SIG-M5 (cell line): Measurements from ENCODE around the gene MTMR11.
A peak's percentile ranks its signal among the peaks of the same experiment; 100 is the strongest.

Experiments used
- DNase-seq: peaks from one replicate; lab custom pipeline; 2025; lab: John Stamatoyannopoulos, UW

MTMR11 gene

DNA sequence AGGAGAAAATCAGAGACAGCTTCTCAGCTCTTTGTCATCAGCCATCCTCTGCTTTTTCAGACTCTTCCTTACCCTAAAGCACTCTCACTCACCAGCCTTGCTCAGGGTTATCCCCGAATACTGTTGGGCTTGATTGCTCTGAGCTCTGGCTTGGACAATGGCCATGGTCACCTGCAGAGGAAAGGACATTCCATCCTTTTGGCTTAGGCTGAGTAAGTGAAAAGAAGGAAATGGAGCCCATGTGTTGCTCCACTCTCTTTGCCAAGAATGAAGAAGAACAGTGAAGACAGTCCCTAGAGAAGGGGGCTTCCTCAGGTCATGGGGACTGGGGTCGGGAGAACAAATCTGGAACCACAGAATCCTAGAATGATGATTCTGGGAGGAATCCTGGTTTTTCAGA is 2.3 kb downstream of the MTMR11 start:
- no peak for DNase-seq

DNA sequence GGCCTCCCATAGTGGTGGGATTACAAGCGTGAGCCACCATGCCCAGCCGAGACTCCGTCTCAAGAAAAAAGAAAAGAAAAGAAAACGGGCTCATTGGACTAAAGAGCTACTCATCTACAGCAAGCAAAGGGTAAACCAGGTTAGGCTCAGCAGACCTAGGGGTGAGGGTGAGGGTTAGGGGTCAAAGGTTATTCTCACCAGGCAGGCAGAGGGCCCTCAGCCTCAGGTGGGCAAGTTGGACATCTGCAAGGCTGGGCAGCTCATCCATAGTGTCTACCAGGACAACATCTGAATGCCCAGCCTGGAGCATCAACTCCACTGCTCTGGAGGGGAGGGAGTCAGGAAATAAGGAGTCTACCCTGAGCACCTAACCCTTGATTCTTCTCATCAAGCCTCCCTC is 3.5 kb downstream of the MTMR11 start:
- DNase-seq: no peak

DNA sequence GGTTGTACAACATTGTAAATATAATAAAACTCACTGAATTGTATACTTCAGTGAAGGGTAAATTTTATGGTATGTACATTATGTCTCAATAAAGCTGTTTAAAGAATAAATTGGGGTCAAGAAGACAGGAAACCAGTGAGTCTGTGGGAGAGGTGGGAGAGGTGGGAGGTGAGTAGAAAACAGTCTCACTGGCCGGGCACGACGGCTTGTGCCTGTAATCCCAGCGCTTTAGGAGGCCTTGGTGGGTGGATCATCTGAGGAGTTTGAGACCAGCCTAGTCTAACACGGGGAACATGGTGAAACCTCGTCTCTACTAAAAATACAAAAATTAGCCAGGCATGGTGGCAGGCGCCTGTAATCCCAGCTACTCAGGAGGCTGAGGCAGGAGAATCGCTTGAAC is 4.2 kb downstream of the MTMR11 start:
- DNase-seq: no peak

DNA sequence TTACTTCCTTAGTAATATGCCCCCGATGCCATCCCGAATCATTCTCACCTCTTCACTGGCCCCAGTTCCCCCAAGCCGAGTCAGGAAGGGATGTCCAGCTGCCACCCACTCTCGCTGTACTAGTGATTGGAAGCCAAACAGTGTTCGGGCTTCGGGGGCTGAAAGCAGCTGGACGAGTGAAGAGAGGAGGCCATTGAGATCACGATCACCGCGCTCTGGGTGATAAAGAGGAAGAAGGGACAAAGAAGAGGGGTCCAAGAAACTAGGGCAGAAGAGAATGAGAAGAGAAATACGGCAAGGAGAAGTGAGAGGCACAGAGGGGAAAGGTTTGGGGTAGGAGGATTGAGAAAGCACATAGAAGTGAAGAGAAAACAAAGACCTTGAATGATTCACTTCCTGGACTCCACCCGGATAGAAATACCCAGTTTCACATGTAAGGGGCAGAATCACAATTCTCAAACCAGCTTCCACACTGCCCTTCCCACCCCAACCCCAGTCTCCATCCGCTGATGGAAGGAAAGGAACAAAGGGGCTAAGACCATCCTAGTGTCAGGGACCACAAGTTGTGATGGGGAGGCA is 5.4 kb downstream of the MTMR11 start:
- DNase-seq: peak; percentile 74

DNA sequence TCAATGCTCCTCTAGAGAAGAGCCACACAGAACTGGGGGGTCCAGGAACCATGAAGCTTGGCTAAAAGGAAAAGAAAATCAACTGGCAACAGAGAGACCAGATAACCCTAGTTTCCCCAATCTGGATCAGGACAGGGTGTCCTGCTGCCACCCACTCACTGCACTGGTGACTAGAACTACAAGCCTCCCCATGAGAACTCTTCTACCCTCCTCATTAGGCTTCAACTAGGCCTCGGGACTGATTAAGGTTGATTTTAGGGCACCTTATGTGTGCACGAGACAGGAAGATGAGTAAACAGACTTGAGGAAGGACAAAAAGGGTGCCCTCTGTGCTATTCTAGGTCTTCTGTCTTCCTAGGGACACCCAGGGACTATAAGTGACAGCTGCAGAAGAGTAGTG is 6.8 kb downstream of the MTMR11 start:
- DNase-seq: no peak

DNA sequence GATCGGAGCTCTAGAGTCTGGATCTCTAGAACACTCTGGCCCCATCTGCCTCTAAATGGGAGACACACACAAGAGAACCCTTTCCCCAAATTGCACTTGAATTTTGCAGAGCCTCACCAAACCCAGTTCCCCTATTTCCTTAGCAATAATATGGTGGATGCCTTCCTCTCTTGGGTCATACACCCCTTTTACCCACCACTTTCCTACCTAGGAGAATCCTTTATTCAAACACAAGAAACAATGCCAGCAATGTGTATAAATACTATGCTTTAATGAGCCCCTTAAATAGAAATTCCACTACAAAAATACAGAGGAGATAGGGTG is 8.3 kb downstream of the MTMR11 start:
- DNase-seq: no peak

DNA sequence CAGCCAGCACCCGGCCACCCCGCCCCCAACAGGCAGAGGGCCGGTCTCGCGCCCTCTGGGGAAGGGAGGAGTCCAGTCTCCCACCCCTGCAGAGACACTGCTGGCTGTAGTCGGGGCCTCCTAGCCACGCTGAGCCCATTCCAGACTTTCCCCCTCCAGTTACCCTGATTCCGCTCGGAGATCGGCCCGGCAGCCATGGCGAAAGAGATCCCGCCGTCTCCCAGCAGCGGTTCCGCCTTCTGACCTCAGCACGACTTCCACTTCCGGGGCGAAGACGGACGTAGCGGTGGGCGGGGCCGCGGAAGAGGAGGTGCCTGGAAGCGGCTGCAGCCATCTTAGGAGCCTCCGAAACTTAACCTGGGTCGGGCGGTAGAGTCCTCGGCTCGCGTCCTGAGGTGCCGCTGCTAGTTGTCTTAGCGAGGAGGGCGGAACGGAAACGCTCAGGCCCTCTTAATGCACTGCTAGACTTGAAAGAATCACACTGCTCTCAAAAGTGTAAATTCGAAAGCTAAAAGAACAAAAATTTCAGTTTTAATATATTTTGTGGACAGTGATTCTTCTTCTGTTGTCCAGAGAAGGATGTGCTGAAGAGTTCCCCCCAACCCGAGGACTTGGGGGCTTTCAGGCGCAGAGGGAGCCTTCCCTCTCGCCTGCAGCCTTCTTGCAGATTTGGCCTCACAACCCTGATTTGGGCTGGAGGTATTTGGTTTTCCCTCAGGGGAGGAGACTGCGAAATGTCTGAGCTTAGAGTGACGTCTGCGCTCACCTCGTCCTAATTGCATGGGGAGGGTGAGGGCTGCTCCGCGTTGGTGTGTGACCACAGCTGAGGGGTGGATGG is 8.9 kb downstream of the MTMR11 start, which contains the start of gene SF3B4:
Gene SF3B4, minus strand, starts transcription at position 241 of the 838 bp plus-strand sequence. Its CDS starts 44 bp downstream, at position 197.
- DNase-seq: peak; percentile 91

DNA sequence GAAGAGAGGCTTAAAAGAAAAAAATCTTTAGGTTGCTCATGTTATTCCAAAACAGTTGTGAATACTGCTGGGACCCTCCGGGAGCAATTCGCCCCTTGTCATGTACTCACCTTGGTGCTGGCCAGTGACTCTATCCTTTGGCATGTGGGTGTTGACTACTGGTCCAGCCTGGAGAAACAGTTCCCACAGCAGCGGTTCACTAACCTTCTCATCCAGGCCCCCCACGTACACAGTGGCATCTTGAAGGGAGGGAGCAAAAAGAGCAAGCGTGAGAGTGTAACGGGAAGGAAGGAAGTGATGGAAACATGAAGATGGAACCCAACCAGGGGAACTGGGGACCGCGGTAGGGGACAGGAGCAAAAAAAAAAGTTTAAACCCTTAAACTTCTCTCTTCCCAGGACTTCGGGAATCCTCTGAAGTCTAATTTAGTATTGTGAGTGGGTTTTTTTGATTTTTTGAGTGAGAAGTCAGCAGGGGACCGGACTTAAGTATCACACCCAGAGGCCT is 9.6 kb downstream of the MTMR11 start:
- no peak for DNase-seq

DNA sequence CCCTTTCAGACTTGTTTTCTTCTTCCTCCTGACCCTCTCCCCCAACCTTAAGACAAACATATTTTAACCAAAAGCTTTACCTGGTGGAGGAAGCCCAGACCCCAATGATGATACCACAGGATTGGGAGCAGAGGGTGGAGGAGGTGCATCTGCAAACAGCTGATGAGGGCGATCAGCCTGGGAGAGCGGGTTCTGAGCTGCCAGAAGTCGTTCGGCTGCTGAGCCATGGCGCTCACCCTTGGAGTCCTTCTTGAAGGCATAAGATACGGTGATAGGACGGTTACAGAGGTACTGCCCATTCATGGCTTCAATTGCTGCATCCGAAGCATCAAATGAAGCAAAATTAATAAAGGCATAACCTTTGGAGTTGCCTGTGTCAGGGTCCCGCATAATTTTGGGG is 10.4 kb downstream of the MTMR11 start:
- DNase-seq: no peak

DNA sequence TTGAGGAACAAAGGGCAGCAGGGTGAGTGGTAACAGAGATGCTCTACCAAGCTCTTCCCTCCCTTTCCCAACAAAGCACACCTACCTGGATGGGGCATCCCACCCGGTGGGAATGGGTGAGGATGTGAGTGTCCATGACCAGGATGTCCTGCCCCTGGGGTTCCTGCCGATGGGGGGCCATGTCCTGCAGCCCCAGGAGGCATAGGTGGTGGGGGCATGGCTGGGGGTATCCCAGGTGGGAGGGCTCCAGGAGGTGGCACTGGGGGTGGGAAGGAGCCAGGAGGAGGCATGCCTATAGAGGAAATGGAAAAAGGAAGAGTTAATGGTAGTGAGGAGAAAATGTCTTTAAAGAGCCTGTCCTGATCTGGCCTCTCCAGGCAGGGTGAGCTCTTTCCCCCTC is 10.9 kb downstream of the MTMR11 start:
- DNase-seq: no peak

DNA sequence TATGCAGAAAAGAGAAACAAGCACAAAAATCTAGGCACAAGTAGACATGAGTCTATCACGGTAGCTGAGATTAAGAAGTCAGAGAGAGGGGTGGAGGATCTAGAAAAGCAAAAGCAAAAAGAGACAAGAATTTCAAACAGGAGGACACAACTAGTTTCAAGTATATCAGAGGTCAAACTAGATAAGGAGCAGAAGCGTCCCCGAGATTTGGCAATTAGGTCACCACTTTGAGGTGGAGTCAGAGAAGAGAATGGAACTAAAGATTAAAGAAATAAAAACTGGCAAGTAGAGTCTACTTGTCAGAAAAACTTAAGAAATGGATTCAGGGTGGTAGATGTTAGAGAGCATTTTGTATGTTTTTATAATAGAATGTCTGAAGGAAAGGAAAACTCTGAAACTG is 11.3 kb downstream of the MTMR11 start:
- no peak for DNase-seq

DNA sequence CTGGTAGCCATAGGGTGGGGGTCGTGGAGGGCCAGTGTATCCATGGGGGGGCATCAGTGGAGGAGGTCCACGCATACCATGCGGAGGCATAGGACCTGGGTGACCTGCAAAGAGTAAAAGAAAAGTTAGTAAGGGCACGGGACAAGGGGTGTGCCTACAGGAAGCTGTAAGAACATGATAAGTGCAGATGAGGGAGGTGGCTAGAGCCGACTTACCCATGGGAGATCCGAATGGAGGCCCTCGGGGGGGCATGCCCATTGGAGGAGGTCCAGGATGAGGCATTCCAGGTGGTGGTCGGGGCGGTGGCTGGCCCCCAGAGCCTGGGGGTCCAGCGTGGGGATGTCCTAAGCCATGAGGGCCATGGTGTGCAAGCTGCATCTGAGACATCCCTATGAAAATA is 13.1 kb downstream of the MTMR11 start:
- no peak for DNase-seq

DNA sequence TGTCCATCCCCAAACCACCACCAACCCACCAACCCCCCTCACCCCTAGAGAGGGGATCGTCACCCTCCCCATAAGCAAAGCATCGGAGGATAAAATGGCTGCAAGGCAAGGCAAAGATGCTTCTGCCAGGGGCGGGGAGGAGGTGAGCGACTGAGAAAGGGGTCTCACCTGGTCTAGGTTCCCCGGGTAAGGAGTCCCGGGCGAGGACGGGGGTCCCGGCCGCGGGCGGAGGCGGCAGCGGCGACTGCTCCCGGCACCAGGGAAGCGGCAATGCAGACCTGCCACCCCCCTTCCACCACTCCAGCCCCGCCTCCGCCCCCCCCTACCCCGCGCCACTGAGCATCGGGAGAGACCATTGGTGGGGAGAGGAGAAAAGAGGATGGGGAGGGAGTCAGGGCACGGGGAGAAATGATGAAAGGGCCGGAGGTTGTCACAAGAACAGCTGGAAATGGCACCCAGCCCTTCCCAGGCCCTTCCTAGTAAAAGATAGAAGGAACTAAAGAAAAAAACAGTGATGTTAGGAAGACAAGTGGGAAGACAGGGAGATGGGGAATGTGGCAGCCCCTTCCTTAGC is 19.0 kb downstream of the MTMR11 start, which contains the start of gene SV2A:
Gene SV2A, minus strand, starts transcription at position 274 of the 574 bp plus-strand sequence. CDS start 4,004 bp downstream, outside the sequence.
- no peak for DNase-seq

DNA sequence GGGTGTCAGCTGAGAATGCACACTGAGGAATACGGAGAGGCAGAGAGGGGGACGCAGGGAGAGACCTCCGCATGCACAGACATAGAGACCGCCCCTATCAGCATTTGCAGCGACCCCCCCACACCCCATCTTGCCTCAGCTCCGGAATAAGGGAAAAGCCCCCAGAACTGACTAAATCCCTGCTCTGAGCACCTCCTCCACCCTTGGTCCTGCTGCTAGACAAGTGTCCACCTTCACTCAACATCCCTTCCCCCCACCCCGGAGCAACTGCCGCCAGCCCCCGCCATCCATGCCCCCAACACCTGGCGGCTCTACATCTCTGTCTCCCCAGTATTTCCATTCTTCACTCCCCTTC is 19.8 kb downstream of the MTMR11 start:
- no peak for DNase-seq

DNA sequence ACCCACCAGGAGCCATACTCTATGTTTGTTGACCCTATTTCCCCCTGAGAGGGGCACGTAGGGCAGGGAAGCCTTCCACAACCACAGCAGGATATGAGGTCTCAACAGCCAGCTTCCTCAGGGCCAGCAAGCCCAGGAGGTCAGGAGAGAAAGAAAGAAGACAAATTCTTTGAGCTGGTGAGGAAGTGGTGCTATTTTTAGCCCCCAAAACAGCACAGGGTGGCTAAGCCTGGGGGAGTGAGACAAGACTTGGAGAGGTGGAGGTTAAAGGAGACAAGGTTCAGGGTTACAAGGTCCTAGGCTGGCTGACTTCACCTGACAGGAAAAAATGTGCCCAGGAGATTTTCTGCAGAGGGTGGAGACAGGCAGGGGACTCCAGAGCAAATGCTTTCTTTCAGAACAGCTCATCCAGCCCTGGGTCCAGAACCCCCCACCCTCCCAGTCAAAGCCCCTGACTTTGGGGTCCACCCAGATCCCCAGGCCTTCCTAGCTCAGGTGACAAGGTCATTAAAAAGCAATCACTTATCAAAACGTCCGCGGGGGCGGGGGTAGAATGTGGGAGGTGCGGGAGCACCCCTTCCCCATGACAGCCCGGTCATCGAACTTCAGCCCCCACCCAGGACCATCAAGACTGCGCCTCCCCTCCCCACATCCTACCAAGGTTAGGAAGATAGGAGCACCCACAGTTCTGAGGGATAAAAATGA is 20.3 kb downstream of the MTMR11 start:
- DNase-seq: no peak

DNA sequence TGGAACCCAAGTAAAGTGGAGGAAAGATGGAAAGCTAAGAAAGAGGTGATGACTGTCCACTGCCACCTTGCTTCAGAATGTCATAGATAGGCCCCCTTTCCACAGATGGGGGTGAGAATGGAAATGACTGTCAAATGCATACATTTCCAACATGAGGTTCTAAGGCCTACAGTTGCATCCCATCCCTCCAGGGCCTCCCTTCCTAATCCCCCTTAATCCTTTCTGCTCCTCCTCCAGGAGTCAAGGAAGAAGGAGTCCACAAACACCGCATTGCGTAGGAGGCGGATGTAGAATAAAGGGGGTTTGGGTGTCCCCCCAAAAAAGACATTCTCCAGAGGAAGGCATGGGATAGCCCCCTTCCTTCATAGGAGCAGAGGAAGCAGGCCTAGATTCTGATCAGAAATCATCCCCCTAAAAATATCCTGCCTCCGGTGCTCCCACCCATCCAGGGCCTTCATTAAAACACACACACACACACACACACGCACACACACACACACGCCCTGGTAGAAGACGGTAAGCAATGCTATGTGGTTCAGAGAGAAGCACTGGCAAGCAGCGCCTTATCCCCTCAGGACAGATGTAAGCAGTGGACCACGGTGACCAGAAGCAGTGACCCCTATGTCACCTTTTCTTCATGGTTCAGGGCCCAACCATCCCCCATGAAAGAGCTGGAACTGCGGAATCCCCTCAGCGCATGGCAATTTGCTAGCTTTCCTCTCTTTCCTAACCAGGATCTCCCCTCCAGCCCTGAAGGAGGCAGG is 21.1 kb downstream of the MTMR11 start:
- DNase-seq: no peak

DNA sequence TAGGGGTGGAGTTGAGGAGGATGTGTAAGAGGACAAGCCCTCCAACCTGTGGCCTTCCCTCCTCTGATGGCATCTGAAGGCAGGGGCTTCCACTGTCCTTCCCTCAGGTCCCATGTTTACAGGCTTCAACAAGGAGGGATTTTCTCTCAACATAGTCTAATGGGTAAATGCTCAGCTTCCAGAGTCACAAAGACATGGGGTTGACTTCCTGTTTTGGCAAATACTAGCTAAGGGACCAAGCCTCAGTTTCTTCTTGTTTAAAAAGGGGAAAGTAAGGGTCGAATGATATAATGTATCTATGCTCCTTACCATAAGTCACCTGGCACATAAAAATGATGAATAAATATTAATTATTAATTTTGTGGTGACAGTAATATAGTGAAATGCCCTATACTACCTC is 22.1 kb downstream of the MTMR11 start:
- no peak for DNase-seq

DNA sequence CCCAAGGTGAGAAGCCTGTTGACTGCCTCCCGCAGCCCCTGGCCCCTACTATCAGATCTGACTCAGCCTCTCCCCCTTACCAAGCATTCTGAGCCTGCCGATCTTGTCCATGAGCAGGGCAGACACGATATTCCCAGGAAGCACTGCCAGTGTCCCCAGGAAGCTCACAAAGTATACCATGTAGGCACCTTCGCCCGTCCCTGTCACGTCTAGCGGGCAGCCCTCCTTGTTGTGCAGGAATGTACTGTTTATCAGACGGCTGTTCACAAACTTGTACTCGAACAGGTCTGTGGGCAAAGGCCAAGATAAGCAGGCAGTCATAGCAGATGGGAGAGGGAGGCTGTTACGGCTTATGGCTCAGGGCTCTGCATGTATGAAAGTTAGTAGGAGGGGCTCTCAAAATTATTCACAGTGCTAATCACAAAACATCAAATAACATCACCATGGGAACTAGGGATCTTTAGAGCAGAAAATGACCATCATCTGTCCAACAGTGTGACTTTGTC is 30.1 kb downstream of the MTMR11 start:
- DNase-seq: no peak

DNA sequence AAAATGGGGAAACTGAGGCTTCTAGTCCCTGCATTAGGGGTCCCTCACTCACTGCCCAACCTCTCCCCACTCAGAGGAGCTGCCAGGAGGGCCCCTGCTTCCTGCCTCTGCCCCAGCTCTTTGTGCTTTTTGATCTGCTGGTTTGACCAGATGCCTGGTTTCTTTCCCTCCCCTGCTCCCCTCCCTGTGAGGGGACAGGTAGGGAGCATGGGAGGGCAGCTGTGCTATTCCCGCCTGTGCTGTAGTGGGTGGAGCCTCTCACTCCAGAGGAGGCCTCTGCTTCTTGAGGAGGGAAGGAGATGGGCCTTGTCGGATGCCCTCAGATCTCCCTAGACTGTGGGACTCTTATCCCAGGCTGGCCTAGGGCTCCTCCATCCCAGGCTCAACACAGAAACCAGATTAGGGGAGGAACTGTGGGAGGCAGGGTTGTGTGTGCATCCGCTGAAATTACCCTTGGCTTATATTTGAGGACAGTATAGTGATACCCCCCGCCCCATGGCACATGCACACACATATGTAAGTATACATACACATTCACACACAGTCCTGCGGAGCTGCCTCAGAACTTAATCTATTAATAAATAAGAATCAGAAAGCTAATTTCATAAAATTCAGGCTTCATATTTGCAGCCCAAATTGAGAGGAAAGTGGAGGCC is 32.7 kb downstream of the MTMR11 start:
- DNase-seq: no peak

DNA sequence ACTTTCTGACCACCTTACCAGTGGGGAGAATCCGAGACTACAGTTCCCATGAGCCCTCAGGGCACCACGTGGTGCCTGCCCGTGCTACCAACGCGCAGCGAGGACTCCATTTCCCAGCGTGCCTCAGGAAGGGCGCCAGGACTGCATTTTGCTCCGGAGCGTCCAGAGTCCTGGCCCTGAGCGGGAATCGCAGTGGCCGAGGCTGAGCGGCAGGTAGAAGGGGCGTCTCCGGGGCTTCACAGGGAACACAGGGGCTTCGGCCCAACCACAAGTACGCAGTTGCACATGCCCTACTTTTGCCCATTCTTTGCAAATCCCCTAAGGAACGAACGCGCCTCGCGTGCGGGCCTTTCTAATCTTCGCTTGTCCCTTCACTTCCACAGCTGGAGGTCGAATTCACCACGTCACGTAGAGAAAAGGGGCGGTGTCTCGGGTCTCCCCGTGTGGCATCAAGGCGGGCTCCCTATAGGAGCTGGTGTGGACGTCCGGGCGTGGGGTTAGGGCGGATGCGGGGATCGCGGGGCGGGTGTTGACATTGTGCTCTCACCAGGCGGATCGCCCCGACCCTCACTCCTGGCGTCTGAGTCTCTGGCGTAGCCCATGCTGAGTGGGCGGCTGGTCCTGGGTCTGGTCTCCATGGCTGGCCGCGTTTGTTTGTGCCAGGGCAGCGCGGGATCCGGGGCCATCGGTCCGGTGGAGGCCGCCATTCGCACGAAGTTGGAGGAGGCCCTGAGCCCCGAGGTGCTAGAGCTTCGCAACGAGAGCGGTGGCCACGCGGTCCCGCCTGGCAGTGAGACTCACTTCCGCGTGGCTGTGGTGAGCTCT is 37.0 kb downstream of the MTMR11 start, which contains the start of gene BOLA1:
Gene BOLA1, plus strand, starts transcription at position 109 of the 825 bp plus-strand sequence. Its CDS starts 492 bp downstream, at position 601.
- no peak for DNase-seq
